NAMALWA (cell line): ENCODE measurements around the gene C5.
"Not testable (repeated sequence)": the region's sequence is repeated elsewhere in the genome, so short reads cannot be mapped to it uniquely, and the experiment has no call there.

Experiments
- DNase-seq: peaks from one replicate; pipeline ENCODE4 v3.0.0-alpha.2; 2015; ENCODE audit warnings: low spot score

The C5 gene

GRCh38 chr9:120978987-120979386, 71.1 kb downstream of the C5 start:
- no peak for DNase-seq

- no peak for DNase-seq
These were observed 72.8 kb downstream of the C5 start for GRCh38 chr9:120977321-120977720.

GRCh38 chr9:120974921-120975320, 75.2 kb downstream of the C5 start:
- DNase-seq = no peak

DNA sequence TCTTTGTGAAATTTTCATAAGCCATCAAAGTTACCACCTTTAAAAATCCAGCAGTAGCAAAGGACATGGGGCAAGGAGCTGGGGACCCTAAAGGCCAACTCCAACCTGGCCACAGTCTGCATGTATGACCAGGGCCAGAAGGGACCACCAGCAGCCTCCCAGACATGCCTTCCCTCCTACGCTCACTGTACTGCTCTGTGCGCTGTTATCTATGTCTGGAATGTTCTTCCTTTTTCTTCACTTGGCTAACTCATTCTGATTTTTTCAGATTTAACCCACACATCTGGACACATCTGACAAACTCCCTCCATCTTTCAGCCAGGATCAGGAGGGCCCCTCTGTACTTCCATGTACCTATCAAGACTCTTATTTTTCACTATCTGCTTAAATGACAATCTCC, 75.9 kb downstream of the C5 start:
- no peak for DNase-seq

DNA sequence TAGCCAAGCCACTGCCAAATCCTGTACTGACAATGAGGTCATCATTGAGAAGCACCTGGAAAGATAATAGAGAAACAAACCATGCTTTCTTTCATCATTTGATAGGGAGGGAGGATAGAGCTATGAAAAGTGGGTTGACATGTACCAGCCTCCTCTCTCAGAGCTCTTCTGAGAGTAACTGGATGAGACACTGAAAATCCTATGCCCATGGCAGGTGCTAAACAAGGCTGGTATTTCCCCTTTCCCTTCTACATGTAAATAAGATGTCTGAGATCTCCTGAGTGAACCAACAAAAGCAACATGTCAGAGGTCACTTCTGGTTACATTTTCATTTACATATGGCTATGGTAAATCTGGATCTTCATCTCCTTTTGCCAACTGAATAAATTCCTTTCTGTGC, 78.1 kb downstream of the C5 start:
- DNase-seq = peak; percentile 10

GRCh38 chr9:120971471-120971870, 78.6 kb downstream of the C5 start:
- not testable (repeated sequence) for DNase-seq

- DNase-seq = no peak
These were observed 79.8 kb downstream of the C5 start for GRCh38 chr9:120970244-120970643.

DNA sequence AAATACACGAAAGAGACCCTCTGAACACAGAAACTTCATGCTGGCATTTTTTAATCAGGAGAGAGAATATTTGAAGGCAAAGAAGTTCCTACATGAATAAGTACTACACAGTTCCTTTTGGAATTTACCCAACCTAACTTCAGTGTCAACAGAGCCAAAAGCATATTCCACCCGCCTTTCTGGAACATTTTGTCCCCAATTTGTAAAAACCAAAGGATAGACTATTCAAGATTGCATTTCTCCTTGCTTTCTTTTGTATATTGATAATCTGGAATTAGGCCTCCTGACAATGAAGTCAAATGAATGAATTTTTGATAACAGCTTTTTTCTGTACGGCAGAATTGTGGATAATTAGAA, 84.1 kb downstream of the C5 start:
- DNase-seq = no peak

DNA sequence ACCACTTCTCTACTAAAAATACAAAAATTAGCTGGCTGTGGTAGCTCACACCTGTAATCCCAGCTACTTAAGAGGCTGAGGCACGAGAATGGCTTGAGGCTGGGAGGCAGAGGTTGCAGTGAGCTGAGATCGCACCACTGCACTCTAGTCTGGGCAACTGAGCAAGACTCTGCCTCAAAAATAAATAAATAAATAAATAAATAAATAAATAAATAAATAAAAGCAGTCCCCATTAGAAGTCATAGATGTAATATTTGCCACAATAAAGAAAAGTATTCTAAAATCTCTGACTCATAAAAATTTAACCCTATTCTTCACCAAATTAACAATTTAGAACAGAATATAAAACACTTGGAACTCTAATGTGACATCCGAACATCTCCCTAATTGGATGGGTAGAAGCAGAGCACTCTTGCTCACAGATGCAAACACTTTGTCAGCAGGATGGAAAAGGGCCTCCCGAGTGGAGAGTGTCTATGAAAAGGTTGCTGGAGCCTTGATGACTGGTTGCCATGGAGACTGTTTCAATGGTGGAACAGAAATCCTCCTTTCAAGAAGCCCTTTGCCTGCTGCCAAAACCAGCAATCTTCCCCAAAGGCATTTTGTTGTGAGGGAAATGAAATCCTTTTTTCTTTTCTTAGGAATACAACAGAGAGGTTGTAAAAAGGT, 84.6 kb downstream of the C5 start:
- no peak for DNase-seq

GRCh38 chr9:120961936-120962335, 88.1 kb downstream of the C5 start:
- no peak for DNase-seq

GRCh38 chr9:120960001-120960400, 90.1 kb downstream of the C5 start:
- DNase-seq = no peak

- no peak for DNase-seq
These were observed 93.2 kb downstream of the C5 start for GRCh38 chr9:120956862-120957261.

GRCh38 chr9:120951960-120952618, 98.0 kb downstream of the C5 start:
- DNase-seq = no peak

- DNase-seq = no peak
These were observed 99.4 kb downstream of the C5 start for GRCh38 chr9:120950421-120951388.

DNA sequence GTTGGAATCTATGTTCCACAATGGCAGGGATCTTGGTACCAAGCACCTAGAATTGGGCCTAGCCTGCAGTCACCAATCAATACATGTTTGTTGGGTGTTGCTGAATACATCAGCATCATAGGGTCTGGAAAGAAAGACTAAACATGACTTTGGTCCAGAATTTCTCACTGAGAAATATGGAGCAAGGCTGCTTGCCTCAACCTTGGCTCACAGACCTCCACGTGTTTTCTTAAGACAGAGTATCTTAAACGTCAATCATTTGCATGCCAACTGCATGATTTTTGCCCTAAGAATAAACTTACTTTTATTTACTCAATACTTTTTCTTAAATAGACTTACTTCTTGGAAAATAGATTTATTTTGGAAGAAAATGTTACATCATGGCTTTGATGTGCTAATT, 100.8 kb downstream of the C5 start:
- no peak for DNase-seq

- no peak for DNase-seq
These were observed 101.3 kb downstream of the C5 start for GRCh38 chr9:120948824-120949223.

- no peak for DNase-seq
These were observed 102.9 kb downstream of the C5 start for GRCh38 chr9:120947222-120947621.

DNA sequence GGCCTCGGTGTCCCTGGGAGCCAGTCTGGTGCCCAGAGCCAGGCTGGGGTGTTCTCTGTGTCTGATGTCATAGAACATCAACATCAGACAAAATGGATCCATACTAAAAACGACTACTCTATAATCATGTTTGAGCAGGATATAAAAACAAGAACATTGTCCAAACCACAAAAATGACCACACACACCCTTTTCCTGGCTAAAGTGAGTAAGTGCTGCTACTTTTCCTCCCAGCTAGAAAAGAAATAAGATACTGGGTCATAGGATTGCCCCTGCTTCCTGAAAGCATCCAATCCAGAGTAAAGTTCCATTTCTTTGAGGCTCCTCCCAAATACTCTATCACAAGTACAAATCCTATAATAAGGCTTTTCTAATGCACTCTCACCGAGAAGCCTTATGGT, 103.8 kb downstream of the C5 start:
- DNase-seq = no peak

DNA sequence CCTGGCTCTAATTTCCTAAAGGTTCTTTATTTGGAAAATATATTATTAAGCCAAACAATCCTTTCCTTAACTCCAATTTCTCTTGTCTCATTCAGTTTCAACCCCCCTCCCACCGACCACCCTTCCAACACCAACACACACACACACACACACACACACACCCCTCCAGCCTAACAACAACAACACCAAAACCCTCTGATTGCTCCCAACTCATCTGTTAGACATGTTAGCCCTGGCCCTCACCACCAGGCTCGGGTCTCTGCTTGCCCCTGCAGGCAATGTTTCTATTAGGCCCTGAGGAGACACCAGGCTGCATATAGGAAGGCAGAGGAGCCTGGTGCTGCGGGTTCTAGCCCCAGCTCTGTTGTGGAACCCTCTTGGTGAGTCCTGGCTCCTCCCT, 105.1 kb downstream of the C5 start:
- DNase-seq = no peak

DNA sequence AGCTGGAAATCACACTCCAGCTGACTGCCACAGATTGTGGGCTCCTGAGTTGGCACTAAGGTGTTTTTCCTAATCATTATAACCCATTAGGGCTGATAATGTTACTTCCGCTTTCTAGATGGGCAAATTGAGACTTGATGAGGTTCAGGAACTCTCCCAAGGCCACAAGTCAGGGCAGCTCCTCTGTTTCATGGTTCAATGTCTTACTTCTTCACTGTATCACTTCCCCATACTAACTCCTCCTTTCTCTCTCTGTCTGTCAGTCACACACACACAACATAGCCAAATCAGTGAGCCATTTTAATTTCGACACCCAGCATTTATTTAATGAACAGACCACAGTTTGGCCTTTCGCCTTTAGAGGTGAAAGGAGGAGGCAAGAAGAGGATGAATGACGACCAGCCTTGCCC, 105.6 kb downstream of the C5 start:
- DNase-seq = peak; percentile 85

- no peak for DNase-seq
These were observed 107.7 kb downstream of the C5 start for GRCh38 chr9:120942186-120943001.
